NCI-H2171 (cell line): ENCODE results near the gene NFKBIZ.
"Not testable (repeated sequence)": the region's sequence is repeated elsewhere in the genome, so short reads cannot be mapped to it uniquely, and the experiment has no call there.

Experiments
- DNase-seq: peaks from one replicate; lab custom pipeline; 2025; lab: John Stamatoyannopoulos, UW

Gene NFKBIZ

DNA sequence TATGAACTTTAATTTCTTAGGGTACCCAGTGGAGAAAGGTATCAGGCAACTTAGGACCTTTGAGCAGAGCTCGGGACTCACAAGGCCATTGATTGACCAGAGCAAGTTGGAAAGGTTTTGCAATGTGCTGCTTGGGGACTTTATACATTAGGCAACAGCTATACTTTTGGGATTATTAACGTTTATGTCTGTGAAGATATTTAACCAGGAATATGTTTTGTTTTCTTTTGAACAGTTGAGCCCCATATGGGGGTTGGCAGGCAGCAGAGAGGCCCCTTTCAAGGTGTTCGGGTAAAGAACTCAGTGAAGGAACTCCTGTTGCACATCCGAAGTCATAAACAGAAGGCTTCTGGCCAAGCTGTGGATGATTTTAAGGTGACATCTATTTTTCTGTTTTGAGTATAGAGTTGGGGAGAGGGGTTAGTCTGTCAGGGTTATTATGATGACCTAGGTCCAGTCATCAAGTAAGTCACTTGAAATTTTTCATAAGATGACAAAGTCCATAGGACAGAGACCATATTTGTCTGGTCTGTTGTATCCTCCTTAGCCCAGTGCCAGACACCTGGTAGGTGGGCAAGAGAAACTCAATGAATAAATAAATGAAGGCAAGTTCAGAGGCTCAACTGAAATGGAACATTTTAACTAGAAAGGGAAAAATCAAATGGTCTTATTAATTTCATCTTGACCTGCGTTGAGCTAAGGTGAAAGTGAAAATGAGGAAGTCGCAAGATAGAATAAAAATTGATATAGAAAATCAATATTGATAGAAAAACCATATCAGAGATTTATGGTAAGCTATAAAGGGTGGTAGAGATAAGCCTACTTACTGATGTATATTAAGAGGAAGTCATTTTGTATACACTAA is 2.8 kb downstream of the NFKBIZ start:
- DNase-seq, result no peak

DNA sequence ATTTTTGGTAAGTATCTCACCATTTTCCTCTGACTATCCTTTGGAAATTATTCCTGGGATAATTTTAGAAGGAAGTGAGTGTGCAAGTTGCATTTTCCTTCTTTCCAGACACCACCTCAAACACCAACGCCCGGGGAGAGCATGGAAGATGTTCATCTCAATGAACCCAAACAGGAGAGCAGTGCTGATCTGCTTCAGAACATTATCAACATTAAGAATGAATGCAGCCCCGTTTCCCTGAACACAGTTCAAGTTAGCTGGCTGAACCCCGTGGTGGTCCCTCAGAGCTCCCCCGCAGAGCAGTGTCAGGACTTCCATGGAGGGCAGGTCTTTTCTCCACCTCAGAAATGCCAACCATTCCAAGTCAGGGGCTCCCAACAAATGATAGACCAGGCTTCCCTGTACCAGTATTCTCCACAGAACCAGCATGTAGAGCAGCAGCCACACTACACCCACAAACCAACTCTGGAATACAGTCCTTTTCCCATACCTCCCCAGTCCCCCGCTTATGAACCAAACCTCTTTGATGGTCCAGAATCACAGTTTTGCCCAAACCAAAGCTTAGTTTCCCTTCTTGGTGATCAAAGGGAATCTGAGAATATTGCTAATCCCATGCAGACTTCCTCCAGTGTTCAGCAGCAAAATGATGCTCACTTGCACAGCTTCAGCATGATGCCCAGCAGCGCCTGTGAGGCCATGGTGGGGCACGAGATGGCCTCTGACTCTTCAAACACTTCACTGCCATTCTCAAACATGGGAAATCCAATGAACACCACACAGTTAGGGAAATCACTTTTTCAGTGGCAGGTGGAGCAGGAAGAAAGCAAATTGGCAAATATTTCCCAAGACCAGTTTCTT is 3.9 kb downstream of the NFKBIZ start:
- DNase-seq, result no peak

DNA sequence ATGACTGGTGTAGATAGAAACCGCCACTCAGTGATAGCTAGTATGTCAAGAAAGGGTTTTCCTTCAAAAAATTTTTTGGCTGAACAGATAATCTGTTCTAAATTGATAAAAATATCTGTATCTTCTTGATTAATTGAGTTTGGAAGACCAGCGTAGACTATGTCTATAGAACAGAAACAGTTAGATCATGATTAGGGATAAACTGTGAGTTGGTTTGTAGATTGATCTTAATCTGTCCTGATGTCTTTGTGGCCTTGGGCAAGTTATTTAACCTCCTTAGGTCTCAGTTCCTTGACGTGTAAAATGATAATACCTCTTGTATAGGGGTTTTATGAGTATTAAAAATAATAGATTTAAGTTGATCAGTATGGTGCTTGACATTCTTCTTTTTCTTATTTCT is 4.7 kb downstream of the NFKBIZ start:
- no peak for DNase-seq

DNA sequence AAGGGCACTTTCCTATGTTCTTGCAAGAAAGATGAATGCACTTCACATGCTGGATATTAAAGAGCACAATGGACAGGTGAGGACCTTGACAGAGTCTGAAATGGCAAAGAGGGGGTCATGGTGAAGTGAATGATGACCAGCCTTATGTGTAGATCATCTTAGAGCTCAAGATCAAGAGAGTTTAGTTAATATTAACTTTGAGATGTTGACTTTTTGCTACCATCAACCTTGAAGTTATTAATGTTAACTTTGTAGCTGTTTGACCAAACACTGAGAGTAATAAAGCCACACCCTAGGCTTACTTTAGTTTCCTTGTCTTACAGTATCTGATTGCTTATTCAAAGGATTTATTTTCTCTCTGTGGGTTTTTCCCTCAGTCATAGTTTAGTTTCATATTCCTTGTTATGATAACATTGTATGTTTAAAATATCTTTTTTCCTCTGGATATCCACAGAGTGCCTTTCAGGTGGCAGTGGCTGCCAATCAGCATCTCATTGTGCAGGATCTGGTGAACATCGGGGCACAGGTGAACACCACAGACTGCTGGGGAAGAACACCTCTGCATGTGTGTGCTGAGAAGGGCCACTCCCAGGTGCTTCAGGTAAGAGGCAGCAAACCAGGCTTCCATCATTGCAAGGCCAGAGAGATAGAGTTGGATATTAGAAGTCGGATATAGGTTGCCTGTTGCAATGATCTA is 5.4 kb downstream of the NFKBIZ start:
- DNase-seq, result no peak

DNA sequence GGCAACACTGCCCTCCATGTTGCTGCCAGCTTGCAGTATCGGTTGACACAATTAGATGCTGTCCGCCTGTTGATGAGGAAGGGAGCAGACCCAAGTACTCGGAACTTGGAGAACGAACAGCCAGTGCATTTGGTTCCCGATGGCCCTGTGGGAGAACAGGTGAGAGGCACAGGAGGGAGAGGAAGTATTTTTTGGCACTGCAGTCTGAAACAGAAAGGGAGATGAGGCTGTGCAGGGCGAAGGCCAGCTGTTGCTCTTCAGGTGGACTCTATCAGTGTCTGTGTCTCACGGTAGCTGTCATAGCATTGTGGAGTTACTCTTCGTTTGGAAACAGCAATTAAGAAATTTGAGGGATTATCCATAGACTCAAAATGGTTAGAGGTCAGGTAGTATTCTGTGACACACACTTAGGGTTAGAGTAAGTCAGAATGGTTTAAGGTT is 8.0 kb downstream of the NFKBIZ start:
- no peak for DNase-seq

DNA sequence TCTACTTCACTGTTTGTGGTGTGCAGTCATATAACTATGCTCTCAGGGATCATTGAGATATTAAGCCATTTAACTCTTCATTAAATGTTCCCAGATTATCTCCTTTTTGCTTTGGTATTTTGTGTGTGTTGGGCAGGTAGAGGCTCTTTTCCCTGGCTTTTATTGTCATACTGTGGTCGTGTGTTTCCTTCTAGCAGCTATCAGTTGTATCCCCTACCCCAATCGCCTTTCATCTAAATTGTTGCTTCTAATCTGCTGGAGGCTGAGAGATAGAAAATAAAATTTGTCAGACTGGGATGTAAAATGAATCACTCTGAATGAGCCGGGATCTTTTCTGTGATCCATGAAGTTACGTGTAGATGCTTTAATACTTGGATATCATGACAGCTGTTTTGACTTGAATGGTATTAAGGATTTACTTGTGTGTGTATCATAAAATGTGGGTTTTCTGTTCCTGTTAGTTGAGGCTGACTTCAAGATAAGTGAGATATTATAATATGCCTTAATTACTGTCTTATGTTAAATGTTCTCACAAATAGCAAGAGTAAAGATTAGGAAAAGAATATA is 9.2 kb downstream of the NFKBIZ start:
- no peak for DNase-seq

DNA sequence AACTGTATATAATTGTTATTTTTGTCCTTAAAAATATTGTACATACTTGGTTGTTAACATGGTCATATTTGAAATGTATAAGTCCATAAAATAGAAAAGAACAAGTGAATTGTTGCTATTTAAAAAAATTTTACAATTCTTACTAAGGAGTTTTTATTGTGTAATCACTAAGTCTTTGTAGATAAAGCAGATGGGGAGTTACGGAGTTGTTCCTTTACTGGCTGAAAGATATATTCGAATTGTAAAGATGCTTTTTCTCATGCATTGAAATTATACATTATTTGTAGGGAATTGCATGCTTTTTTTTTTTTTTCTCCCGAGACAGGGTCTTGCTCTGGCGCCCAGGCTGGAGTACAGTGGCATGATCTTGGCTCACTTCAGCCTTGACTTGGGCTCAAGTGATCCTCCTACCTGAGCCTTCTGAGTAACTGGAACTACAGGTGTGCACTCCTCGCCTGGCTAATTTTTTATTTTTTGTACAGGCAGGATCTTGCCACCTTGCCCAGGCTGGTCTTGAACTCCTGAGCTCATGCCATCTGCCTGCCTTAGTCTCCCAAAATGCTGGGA is 10.7 kb downstream of the NFKBIZ start:
- DNase-seq, result no peak

DNA sequence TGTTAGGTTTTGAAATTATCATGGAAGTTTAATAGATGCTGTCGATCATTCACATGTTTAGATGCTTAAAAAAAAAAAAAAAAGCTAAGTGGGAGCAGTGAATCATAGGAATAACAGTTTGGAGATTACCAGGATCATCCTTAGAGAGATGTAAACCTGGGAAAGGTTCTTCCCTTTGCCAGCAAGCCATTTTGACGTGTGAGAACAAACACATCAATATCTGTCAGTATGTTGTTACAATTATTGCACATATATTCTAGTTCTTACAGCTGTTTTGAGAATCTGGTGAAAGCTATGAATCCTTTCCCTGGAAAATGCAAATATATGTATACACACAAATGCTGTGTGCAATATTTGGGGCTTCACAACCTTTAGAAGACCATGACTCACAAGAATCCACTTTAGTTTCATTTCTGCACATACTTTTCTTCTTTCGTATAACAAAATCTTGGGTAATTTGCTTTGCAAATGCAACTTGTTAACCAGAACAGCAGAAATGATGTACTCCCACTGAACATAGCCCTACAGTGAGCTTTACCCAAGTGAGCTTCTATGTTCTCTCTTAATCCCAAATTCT is 12.0 kb downstream of the NFKBIZ start:
- DNase-seq, result no peak

DNA sequence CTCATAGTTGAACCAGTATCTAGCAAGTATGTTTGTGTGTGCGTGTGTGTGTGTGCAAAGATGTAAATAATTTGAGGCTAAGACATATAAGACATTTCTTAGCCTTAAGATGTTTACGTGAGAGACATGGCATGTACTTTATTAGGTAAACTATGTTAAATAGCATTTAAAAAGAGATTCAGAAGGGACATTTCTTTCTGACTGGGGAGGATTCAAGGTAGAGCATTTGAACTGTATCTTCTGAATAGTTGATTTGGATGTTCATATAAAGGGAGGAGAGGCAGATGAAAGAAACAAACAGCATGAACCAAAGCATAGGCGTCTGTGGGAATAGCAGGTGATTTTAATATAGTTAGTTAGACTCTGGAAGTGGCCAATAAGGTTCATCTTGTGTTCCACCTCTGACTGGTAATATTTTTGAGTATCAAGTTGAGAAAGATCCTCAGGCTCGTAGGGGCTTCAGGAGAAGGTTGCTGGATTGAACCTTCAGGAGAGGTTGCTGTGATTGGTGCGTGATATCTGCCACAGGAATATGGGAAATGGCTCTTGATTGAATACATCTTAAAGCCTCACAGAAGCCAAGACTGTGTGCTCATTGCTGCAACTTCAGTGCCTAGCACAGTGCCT is 12.6 kb downstream of the NFKBIZ start:
- no peak for DNase-seq

DNA sequence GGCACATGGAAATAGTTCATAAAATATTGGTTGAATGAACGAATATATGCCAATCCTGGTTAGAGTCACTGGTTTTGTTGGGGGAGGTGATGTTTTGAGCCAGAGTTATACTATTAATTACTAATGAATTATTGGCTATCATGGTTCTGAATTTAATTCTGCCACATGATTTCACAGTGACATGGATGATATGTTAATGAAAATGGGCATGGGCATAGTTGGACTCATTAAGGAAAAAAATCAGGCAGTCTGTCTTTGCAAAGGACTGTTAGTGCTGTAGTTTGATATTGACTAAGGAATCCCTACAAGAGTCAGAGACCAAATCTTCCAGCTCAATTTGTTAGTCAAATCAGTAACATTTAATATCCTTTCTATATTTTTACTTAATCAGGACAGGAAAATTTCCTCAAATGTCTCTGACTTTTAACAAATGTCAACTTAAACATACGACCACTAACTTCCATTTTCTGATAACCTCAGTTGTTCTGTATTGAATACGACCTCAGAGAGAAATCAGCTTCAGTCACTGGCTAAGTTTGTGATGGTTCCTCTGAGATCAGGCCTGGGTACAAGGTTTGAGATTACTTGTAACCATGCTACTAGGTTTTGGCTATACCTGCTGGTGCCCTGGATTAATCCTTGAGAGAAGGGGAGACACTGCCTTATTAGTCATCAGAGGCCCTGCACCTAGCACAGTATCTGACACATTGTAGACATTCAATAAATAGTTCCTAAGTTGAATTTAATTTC is 13.3 kb downstream of the NFKBIZ start:
- DNase-seq, result no peak

DNA sequence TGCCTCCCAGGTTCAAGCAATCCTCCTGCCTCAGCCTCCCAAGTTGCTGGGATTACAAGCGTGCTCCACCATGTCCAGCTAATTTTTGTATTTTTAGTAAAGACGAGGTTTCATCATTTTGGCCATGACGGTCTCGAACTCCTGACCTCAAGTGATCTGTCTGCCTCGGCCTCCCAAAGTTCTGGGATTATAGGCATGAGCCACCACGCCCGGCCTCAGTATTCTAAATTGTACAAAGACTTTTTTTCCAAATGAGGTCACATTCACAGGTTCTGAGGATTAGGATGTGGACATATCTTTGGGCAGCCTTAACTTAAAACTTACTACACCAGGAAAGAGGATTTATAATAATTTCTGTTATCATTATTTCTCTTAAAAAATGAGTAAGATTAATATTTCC is 15.6 kb downstream of the NFKBIZ start:
- not testable (repeated sequence) for DNase-seq

DNA sequence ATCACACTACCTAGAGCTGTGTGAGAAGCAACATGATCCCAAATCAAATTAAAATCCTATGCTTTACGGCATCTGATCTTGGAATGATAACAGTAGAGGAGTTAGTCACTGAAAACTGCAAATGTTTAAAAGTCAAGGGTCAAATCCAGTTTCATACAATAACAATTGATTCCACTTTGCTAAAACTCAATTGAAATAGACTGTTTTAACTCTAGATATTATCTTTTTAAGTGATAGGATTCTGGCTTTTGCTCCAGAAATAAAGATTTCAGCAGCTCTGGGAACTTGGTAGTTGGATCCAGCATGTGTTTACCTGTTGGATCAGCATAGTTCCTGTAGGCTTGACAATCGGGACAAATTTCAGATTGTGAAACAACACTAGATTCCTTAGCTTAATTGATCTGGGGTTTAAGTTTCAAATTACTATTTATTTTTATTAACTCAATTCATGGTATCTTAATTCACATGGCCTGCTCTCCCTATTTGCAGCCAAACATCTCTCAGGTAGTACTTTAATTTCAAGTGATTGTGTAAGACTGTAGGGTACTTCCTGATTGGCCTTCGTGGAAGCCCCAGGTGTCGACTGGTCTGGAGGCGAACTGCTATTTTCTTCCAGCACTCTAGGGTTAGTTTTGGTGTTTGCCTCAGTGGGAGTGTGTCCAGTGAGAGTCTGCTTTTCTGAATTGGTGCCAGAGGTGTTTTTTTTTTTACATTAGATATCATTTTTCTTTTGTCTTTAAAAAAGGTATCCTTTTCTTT is 16.6 kb downstream of the NFKBIZ start:
- no peak for DNase-seq

DNA sequence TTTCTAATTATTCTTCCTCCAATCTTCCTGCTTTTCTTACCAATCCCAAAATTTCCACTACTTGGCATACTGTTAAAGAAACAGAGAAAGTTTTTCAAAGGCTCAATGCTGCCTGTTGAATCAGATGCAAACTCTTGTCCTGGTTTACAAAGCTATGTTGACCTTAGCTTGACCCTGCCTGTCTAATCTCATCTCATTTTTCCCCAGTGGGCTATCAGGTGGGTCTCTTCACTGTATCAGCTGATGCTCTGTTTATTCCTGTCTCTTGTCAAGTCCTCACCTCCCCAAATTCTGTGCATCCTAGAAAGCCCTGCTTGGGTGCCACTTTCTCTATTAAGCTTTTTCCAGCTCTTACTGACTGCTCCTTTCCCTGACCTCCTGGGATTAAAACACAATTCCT is 18.2 kb downstream of the NFKBIZ start:
- DNase-seq, result no peak

DNA sequence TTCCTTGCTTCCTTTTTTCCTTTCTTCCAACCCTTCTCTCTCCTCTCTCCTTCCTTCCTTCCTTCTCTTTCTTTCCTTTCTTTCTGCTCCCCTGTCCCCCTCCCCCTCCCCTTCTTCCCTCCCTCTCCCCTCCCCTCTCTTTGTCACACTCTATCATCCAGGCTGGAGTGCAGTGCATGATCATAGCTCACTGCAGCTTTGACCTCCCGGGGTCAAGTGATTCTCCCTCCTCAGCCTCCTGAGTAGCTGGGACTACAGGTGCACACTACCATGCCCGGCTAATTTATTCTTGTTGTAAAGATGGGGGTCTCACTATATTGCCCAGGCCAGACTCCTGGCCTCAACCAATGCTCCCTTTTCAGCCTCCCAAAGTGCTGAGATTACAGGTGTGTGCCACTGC is 18.7 kb downstream of the NFKBIZ start:
- no peak for DNase-seq

DNA sequence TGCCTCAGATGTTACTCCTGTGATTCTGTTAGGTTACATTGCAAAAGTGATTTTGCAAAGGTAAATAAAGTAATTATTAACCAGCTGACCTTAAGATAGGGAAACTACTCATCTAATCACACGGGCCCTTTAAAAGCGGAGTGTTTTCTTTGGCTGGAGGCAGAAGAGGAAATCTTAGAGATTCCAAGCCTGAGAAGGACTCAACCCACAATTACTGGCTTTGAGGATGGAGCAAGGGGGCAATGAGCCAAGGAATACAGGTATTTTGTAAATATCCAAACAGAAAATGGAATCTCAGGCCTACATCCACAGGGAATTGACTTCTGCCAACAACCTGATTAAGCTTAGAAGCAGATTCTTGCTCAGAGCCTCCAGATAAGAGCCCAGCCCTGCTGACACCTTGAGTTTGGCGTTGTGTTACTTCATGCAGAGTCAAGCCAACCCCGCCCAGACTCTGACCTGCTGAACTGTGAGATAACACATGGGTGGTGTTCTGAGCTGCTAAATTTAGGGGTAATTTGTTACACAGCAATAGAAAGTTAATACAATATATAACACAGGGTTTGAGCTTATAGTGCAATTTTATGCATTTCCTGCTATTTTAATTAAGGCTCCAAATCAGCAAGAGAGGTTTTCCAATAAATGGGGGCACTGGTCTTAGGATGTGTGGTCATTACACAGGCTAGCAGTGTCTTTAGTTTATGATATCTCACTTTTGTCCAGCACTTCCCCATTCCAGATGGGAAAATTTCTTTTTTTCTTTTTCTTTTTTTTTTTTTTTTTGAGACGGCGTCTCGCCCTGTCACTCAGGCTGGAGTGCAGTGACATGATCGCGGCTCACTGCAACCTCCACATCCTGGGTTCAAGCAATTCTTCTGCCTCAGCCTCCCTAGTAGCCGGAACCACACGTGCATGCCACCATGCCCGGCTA is 19.5 kb downstream of the NFKBIZ start:
- no peak for DNase-seq

DNA sequence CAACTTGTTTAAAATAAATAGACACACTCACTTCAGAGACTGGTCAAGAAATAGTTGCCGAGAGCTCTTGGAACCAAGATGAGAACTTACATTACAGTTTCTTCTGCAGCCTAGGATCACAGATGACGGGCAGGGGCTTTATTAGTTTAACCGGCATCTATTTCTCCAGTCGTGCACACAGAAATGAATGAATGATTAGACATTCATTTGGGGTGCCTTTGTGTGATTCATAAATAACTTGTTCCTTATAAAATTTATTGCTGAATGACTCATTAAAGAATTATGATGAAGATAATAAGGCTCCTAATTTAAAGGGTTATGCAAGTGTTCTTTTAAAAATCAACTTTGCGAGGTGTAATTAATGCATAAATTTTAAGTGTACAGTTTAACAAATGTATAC is 20.8 kb downstream of the NFKBIZ start:
- DNase-seq, result no peak

DNA sequence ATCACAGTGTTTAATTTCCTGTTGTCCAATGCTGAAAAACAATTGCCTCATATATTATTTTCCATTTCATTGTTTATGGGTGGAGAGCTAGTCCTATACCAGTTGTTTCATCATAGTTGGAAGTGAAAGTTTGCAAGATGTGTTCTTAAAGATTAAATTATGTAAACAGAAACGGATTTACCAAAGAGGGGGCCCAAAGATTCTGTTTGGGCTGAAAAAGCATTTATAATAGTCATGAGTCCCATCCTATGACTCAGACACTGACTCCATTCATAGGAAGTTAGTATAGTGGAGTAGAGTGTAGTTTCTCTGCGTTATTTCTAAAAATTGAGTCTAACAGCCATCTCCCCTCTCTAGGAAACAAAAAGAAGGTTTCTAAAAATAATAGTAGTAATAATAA is 24.3 kb downstream of the NFKBIZ start:
- DNase-seq, result no peak

DNA sequence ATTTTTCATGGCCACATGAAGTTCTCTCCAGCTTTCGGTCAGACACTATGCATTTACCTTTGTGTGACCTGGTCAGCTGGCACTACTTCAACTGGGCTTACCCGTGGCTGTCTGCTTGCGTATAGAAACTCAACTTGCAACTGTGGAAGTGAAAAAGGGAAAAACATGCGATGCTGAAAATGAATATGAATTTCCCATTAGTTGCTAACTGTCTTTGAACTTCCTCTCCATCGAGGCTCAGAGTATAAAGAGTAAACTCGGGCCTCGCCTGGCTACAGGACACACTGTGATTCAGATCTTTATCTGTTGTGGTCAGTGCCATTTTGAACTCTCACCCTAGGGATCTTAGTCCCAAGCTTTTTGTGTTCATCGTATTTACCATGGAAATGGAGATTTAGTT is 26.8 kb downstream of the NFKBIZ start:
- no peak for DNase-seq
